GM12878 (cell line): ENCODE measurements around the gene TOX2. TPM values are rescaled to one million over a fixed set of nuclear protein-coding genes. Genes with fewer than 3 reads are reported as not detected.

Experiments used
- PML ChIP-seq: IDR thresholded peaks from 2 replicates; pipeline ENCODE4 v1.6.1; 2012; ENCODE audit warnings: low read length, inconsistent platforms
- RAD21 ChIP-seq: IDR thresholded peaks from 2 replicates; pipeline ENCODE4 v1.6.1; 2011; ENCODE audit warnings: mild to moderate bottlenecking, low read depth, low read length, moderate library complexity; ENCODE audit not compliant: insufficient read depth
- RCOR1 ChIP-seq: conservative IDR thresholded peaks from 2 replicates; pipeline ENCODE4 v1.6.1; 2012; ENCODE audit warnings: low read depth, low read length, improper control_type of control experiment
- SMC3 ChIP-seq: IDR thresholded peaks from 2 replicates; pipeline ENCODE4 v1.6.1; 2011; ENCODE audit warnings: low read length, improper control_type of control experiment, borderline replicate concordance
- TCF3 ChIP-seq: IDR thresholded peaks from 2 replicates; pipeline ENCODE4 v1.6.1; 2012; ENCODE audit warnings: low read depth, mild to moderate bottlenecking, low read length, borderline replicate concordance; ENCODE audit not compliant: insufficient read depth
- YY1 ChIP-seq: IDR thresholded peaks from 2 replicates; pipeline ENCODE4 v1.6.1; 2011; ENCODE audit warnings: low read depth, mild to moderate bottlenecking, low read length
- ZNF217 ChIP-seq: fragments of 450-650 bp; IDR thresholded peaks from 2 replicates; pipeline ENCODE4 v1.6.1; 2017; ENCODE audit warnings: antibody characterized with exemption, mild to moderate bottlenecking
- ZZZ3 ChIP-seq: IDR thresholded peaks from 2 replicates; pipeline ENCODE4 v1.6.1; 2011; ENCODE audit warnings: low read depth; ENCODE audit not compliant: control insufficient read depth, insufficient read length
- polyA plus RNA-seq, 11 experiments: library from polyadenylated mRNA; depleted of rRNA in 4 of 11; unstranded in 6 of 11; stranded (reverse) in 5 of 11; fragments of >200 nt; fragmentation: Nextera tagmentation in 4 of 11; fragmentation: Illumina TruSeq in 1 of 11; extraction: Ambion mirVana in 4 of 11; extraction: Trizol in 1 of 11; gene quantifications; 1 replicate in 1 of 11; 2 replicates in 10 of 11; pipeline versions ENCODE4 v1.2.1 to v1.2.3, GENCODE V29; 2011 to 2016; ENCODE audit warnings: inconsistent platforms in 2 of 11, missing spikeins in 2 of 11, low read depth in 1 of 11
- total RNA-seq, 4 experiments: library from RNA; depleted of rRNA in 3 of 4; stranded (reverse); fragments of >200 nt in 3 of 4; fragmentation: Illumina TruSeq in 1 of 4; extraction: Trizol in 1 of 4; gene quantifications; 2 replicates each; pipeline versions ENCODE4 v1.2.1 to v1.2.3, GENCODE V29; 2013 to 2021
- TF ChIP-seq, protein P1 (sequence below): IDR thresholded peaks from 2 replicates; pipeline ENCODE4 v1.6.1; 2012; ENCODE audit warnings: low read length, inconsistent platforms
- TF ChIP-seq, protein P2 (sequence below): fragments of 450-650 bp; IDR thresholded peaks from 2 replicates; pipeline ENCODE4 v1.6.1; 2017; ENCODE audit warnings: mild to moderate bottlenecking, low read depth, inconsistent platforms; ENCODE audit not compliant: poor library complexity, severe bottlenecking

Gene TOX2
- total and polyA plus RNA-seq, 10 of the 15 experiments (the other 5 are each of a cell fraction or from before 2014, with no cell fraction given) = 2.6 to 40.5 (median 7.9) TPM

DNA sequence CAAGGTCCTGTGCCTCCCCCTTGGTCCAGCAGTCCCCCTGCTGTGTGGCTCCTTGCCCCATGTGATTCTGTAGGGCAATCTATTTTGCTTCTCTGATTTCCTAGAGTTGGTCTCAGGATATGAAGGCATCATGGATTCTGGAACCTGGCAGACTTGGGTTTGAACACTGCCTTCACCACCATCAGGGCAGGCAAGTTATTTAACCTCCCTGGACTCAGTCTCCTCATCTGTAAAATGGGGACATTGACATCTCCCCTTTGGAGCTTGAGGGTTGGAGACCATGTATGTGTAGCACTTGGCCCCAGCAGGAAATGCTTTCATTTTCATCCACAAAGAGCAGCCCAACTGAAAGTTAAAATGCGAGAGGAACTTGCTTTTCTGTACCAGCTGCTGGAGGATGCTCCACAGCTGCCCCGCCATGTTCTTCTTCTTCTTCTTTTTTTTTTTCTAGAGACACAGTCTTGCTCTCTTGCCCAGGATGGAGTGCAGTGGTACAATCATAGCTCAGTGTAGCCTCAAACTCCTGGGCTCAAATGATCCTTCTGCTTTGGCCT lies 6.7 kb downstream of the TOX2 start (continued):
- peak; percentile 71; the same call in 1 of the 2 replicates for TF ChIP-seq ZNF217
- TF ChIP-seq PML = no peak
- no peak for TF ChIP-seq SMC3
- TF ChIP-seq TCF3 = 0 out of 2 replicates have a peak, but pooled peaks have one; percentile 43
- TF ChIP-seq, protein P1, sequence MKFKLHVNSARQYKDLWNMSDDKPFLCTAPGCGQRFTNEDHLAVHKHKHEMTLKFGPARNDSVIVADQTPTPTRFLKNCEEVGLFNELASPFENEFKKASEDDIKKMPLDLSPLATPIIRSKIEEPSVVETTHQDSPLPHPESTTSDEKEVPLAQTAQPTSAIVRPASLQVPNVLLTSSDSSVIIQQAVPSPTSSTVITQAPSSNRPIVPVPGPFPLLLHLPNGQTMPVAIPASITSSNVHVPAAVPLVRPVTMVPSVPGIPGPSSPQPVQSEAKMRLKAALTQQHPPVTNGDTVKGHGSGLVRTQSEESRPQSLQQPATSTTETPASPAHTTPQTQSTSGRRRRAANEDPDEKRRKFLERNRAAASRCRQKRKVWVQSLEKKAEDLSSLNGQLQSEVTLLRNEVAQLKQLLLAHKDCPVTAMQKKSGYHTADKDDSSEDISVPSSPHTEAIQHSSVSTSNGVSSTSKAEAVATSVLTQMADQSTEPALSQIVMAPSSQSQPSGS = no peak
- TF ChIP-seq RAD21 = no peak
- no peak for TF ChIP-seq RCOR1
- TF ChIP-seq, protein P2, sequence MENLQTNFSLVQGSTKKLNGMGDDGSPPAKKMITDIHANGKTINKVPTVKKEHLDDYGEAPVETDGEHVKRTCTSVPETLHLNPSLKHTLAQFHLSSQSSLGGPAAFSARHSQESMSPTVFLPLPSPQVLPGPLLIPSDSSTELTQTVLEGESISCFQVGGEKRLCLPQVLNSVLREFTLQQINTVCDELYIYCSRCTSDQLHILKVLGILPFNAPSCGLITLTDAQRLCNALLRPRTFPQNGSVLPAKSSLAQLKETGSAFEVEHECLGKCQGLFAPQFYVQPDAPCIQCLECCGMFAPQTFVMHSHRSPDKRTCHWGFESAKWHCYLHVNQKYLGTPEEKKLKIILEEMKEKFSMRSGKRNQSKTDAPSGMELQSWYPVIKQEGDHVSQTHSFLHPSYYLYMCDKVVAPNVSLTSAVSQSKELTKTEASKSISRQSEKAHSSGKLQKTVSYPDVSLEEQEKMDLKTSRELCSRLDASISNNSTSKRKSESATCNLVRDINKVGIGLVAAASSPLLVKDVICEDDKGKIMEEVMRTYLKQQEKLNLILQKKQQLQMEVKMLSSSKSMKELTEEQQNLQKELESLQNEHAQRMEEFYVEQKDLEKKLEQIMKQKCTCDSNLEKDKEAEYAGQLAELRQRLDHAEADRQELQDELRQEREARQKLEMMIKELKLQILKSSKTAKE = no peak
- no peak for TF ChIP-seq ZZZ3
- 0 out of 2 replicates have a peak, but pooled peaks have one; percentile 56 for TF ChIP-seq YY1
